Measurements from ENCODE around the gene TOLLIP. TPM values are rescaled to one million over a fixed set of nuclear protein-coding genes. Genes with fewer than 3 reads are reported as not detected.

Gene TOLLIP
- total RNA-seq, 1 donor from 2014 or later = 21.4 TPM

Small RNA genes lying within 50 kb of the gene (small RNA-seq; reads per million reads assigned to genes)
- gene MIR6744 (ENCODE audit: low replicate concordance) = not detected

Other genes starting within 250 kb of the TOLLIP start
- gene MUC2, start 234.8 kb downstream of the TOLLIP start, total RNA-seq = not detected
- gene MUC5AC, start 151.7 kb downstream of the TOLLIP start, total RNA-seq = 0.25 TPM
- gene MUC5B, start 86.6 kb downstream of the TOLLIP start, total RNA-seq = not detected
- 31.7 TPM for gene BRSK2, start 80.3 kb upstream of the TOLLIP start, total RNA-seq
- gene MOB2, start 177.1 kb upstream of the TOLLIP start, total RNA-seq = 12.8 TPM